Measurements from ENCODE around the gene MSANTD4.

- TF ChIP-seq CTCF (IDR thresholded peaks at IDR 0.05; ENCODE audit: extremely low read depth in 1 of 2, insufficient read depth in 1 of 2, low read depth in 1 of 2, low read length in 2 of 2): no peak
- TF ChIP-seq MYC (IDR thresholded peaks at IDR 0.05; ENCODE audit: low read depth, low read length): no peak
- TF ChIP-seq POLR2AphosphoS5 (IDR thresholded peaks at IDR 0.05; ENCODE audit: insufficient read depth, low read depth, low read length): no peak
Measured at GRCh38 chr11:105979997-105980703, 41.9 kb downstream of the MSANTD4 start.

Measured in endothelial cell of umbilical vein (primary cell).